Measurements from ENCODE around the gene CARMIL1. TPM values are rescaled to one million over a fixed set of nuclear protein-coding genes. Genes with fewer than 3 reads are reported as not detected.

The CARMIL1 gene
- polyA plus RNA-seq, 2 donors = 6.9 to 9.5 TPM

GRCh38 chr6:25558155-25558817, 279.1 kb downstream of the CARMIL1 start:
- H3K36me3 ChIP-seq (ENCODE audit: control insufficient read depth in 2 of 2, insufficient read depth in 2 of 2, low read length in 1 of 2) = no peaks in the 10 kb centered on the region
- H3K27ac ChIP-seq (ENCODE audit: low read depth in 2 of 2, low read length in 1 of 2) = no peak overlapping the region
- 77 to 78% methylated on average over 3 of the region's 3 CpGs for WGBS, 2 donors

GRCh38 chr6:25560865-25561264, 281.7 kb downstream of the CARMIL1 start:
- Histone ChIP-seq H3K27ac (ENCODE audit: low read depth in 2 of 2, low read length in 1 of 2) (no peak overlapping the region), H3K27me3 (ENCODE audit: control insufficient read depth in 1 of 2, insufficient read depth in 2 of 2, low read length in 2 of 2) (no peaks in the 10 kb centered on the region), H3K36me3 (ENCODE audit: control insufficient read depth in 2 of 2, insufficient read depth in 2 of 2, low read length in 1 of 2) (no peaks in the 10 kb centered on the region), H3K4me1 (ENCODE audit: control insufficient read depth in 2 of 2, insufficient read depth in 2 of 2, low read length in 1 of 2) (no peaks in the 10 kb centered on the region), H3K4me3 (ENCODE audit: low read depth in 1 of 2, low read length in 2 of 2) (no peak overlapping the region), H3K9me3 (ENCODE audit: control insufficient read depth in 2 of 2, insufficient read depth in 1 of 2, low read depth in 1 of 2, low read length in 1 of 2) (no peaks in the 10 kb centered on the region)
- 54 to 58% methylated on average over 2 of the region's 2 CpGs for WGBS, 2 donors

More at GRCh38 chr6:25558155-25558817, 279.1 kb downstream of the CARMIL1 start:
- Histone ChIP-seq H3K4me1 (ENCODE audit: control insufficient read depth in 2 of 2, insufficient read depth in 2 of 2, low read length in 1 of 2) (no peaks in the 10 kb centered on the region), H3K4me3 (ENCODE audit: low read depth in 1 of 2, low read length in 2 of 2) (no peak overlapping the region), H3K9me3 (ENCODE audit: control insufficient read depth in 2 of 2, insufficient read depth in 1 of 2, low read depth in 1 of 2, low read length in 1 of 2) (no peaks in the 10 kb centered on the region), H3K27me3 (ENCODE audit: control insufficient read depth in 1 of 2, insufficient read depth in 2 of 2, low read length in 2 of 2) (no peaks in the 10 kb centered on the region)

- no peaks in the 10 kb centered on the region for H3K9me3 ChIP-seq (ENCODE audit: control insufficient read depth in 2 of 2, insufficient read depth in 1 of 2, low read depth in 1 of 2, low read length in 1 of 2)
- H3K4me1 ChIP-seq (ENCODE audit: control insufficient read depth in 2 of 2, insufficient read depth in 2 of 2, low read length in 1 of 2) = no peaks in the 10 kb centered on the region
- H3K27me3 ChIP-seq (ENCODE audit: control insufficient read depth in 1 of 2, insufficient read depth in 2 of 2, low read length in 2 of 2) = no peaks in the 10 kb centered on the region
- H3K27ac ChIP-seq (ENCODE audit: low read depth in 2 of 2, low read length in 1 of 2) = no peak overlapping the region
- H3K36me3 ChIP-seq (ENCODE audit: control insufficient read depth in 2 of 2, insufficient read depth in 2 of 2, low read length in 1 of 2) = no peaks in the 10 kb centered on the region
- no peak overlapping the region for H3K4me3 ChIP-seq (ENCODE audit: low read depth in 1 of 2, low read length in 2 of 2)
Observed at GRCh38 chr6:25564943-25565342, 285.8 kb downstream of the CARMIL1 start.

GRCh38 chr6:25570578-25570977, 291.4 kb downstream of the CARMIL1 start:
- 89 to 90% methylated on average over 2 of the region's 2 CpGs for WGBS, 2 donors
- Histone ChIP-seq H3K27ac (ENCODE audit: low read depth in 2 of 2, low read length in 1 of 2) (no peak overlapping the region), H3K4me3 (ENCODE audit: low read depth in 1 of 2, low read length in 2 of 2) (no peak overlapping the region), H3K9me3 (ENCODE audit: control insufficient read depth in 2 of 2, insufficient read depth in 1 of 2, low read depth in 1 of 2, low read length in 1 of 2) (no peaks in the 10 kb centered on the region), H3K27me3 (ENCODE audit: control insufficient read depth in 1 of 2, insufficient read depth in 2 of 2, low read length in 2 of 2) (no peaks in the 10 kb centered on the region), H3K4me1 (ENCODE audit: control insufficient read depth in 2 of 2, insufficient read depth in 2 of 2, low read length in 1 of 2) (no peaks in the 10 kb centered on the region), H3K36me3 (ENCODE audit: control insufficient read depth in 2 of 2, insufficient read depth in 2 of 2, low read length in 1 of 2) (no peaks in the 10 kb centered on the region)

- Histone ChIP-seq H3K27ac (ENCODE audit: low read depth in 2 of 2, low read length in 1 of 2) (no peak overlapping the region), H3K9me3 (ENCODE audit: control insufficient read depth in 2 of 2, insufficient read depth in 1 of 2, low read depth in 1 of 2, low read length in 1 of 2) (no peaks in the 10 kb centered on the region), H3K4me1 (ENCODE audit: control insufficient read depth in 2 of 2, insufficient read depth in 2 of 2, low read length in 1 of 2) (no peaks in the 10 kb centered on the region), H3K27me3 (ENCODE audit: control insufficient read depth in 1 of 2, insufficient read depth in 2 of 2, low read length in 2 of 2) (no peaks in the 10 kb centered on the region), H3K36me3 (ENCODE audit: control insufficient read depth in 2 of 2, insufficient read depth in 2 of 2, low read length in 1 of 2) (no peaks in the 10 kb centered on the region), H3K4me3 (ENCODE audit: low read depth in 1 of 2, low read length in 2 of 2) (no peak overlapping the region)
- WGBS, 2 donors = 84 to 89% methylated on average over 2 of the region's 2 CpGs
Observed at GRCh38 chr6:25576919-25577318, 297.7 kb downstream of the CARMIL1 start.

- H3K4me3 ChIP-seq (ENCODE audit: low read depth in 1 of 2, low read length in 2 of 2) = no peak overlapping the region
- no peak overlapping the region for H3K27ac ChIP-seq (ENCODE audit: low read depth in 2 of 2, low read length in 1 of 2)
- no peaks in the 10 kb centered on the region for H3K9me3 ChIP-seq (ENCODE audit: control insufficient read depth in 2 of 2, insufficient read depth in 1 of 2, low read depth in 1 of 2, low read length in 1 of 2)
- H3K36me3 ChIP-seq (ENCODE audit: control insufficient read depth in 2 of 2, insufficient read depth in 2 of 2, low read length in 1 of 2) = no peaks in the 10 kb centered on the region
- no peaks in the 10 kb centered on the region for H3K27me3 ChIP-seq (ENCODE audit: control insufficient read depth in 1 of 2, insufficient read depth in 2 of 2, low read length in 2 of 2)
- H3K4me1 ChIP-seq (ENCODE audit: control insufficient read depth in 2 of 2, insufficient read depth in 2 of 2, low read length in 1 of 2) = no peaks in the 10 kb centered on the region
Observed at GRCh38 chr6:25578538-25578937, 299.4 kb downstream of the CARMIL1 start.

- 87 to 89% methylated on average over 2 of the region's 2 CpGs for WGBS, 2 donors
- Histone ChIP-seq H3K9me3 (ENCODE audit: control insufficient read depth in 2 of 2, insufficient read depth in 1 of 2, low read depth in 1 of 2, low read length in 1 of 2) (no peaks in the 10 kb centered on the region), H3K4me3 (ENCODE audit: low read depth in 1 of 2, low read length in 2 of 2) (no peak overlapping the region), H3K36me3 (ENCODE audit: control insufficient read depth in 2 of 2, insufficient read depth in 2 of 2, low read length in 1 of 2) (no peaks in the 10 kb centered on the region), H3K4me1 (ENCODE audit: control insufficient read depth in 2 of 2, insufficient read depth in 2 of 2, low read length in 1 of 2) (no peaks in the 10 kb centered on the region), H3K27me3 (ENCODE audit: control insufficient read depth in 1 of 2, insufficient read depth in 2 of 2, low read length in 2 of 2) (no peaks in the 10 kb centered on the region), H3K27ac (ENCODE audit: low read depth in 2 of 2, low read length in 1 of 2) (no peak overlapping the region)
Observed at GRCh38 chr6:25579391-25579883, 300.3 kb downstream of the CARMIL1 start.

GRCh38 chr6:25579902-25580495, 300.8 kb downstream of the CARMIL1 start:
- Histone ChIP-seq H3K27me3 (ENCODE audit: control insufficient read depth in 1 of 2, insufficient read depth in 2 of 2, low read length in 2 of 2) (no peaks in the 10 kb centered on the region), H3K36me3 (ENCODE audit: control insufficient read depth in 2 of 2, insufficient read depth in 2 of 2, low read length in 1 of 2) (peaks cover 0 to 2% of the 10 kb centered on the region in 2 donors), H3K4me3 (ENCODE audit: low read depth in 1 of 2, low read length in 2 of 2) (no peak overlapping the region), H3K27ac (ENCODE audit: low read depth in 2 of 2, low read length in 1 of 2) (no peak overlapping the region), H3K9me3 (ENCODE audit: control insufficient read depth in 2 of 2, insufficient read depth in 1 of 2, low read depth in 1 of 2, low read length in 1 of 2) (no peaks in the 10 kb centered on the region), H3K4me1 (ENCODE audit: control insufficient read depth in 2 of 2, insufficient read depth in 2 of 2, low read length in 1 of 2) (no peaks in the 10 kb centered on the region)
- WGBS, 2 donors = 57 to 59% methylated on average over 4 of the region's 4 CpGs

- Histone ChIP-seq H3K4me1 (ENCODE audit: control insufficient read depth in 2 of 2, insufficient read depth in 2 of 2, low read length in 1 of 2) (no peaks in the 10 kb centered on the region), H3K36me3 (ENCODE audit: control insufficient read depth in 2 of 2, insufficient read depth in 2 of 2, low read length in 1 of 2) (peaks cover 0 to 2% of the 10 kb centered on the region in 2 donors), H3K27me3 (ENCODE audit: control insufficient read depth in 1 of 2, insufficient read depth in 2 of 2, low read length in 2 of 2) (no peaks in the 10 kb centered on the region), H3K9me3 (ENCODE audit: control insufficient read depth in 2 of 2, insufficient read depth in 1 of 2, low read depth in 1 of 2, low read length in 1 of 2) (no peaks in the 10 kb centered on the region), H3K27ac (ENCODE audit: low read depth in 2 of 2, low read length in 1 of 2) (no peak overlapping the region), H3K4me3 (ENCODE audit: low read depth in 1 of 2, low read length in 2 of 2) (no peak overlapping the region)
- WGBS, 2 donors = 78 to 85% methylated on average over 4 of the region's 4 CpGs
Observed at GRCh38 chr6:25582101-25582500, 302.9 kb downstream of the CARMIL1 start.

GRCh38 chr6:25583099-25583498, 303.9 kb downstream of the CARMIL1 start:
- Histone ChIP-seq H3K27me3 (ENCODE audit: control insufficient read depth in 1 of 2, insufficient read depth in 2 of 2, low read length in 2 of 2) (no peaks in the 10 kb centered on the region), H3K4me1 (ENCODE audit: control insufficient read depth in 2 of 2, insufficient read depth in 2 of 2, low read length in 1 of 2) (no peaks in the 10 kb centered on the region), H3K4me3 (ENCODE audit: low read depth in 1 of 2, low read length in 2 of 2) (no peak overlapping the region), H3K36me3 (ENCODE audit: control insufficient read depth in 2 of 2, insufficient read depth in 2 of 2, low read length in 1 of 2) (peaks cover 0 to 2% of the 10 kb centered on the region in 2 donors), H3K27ac (ENCODE audit: low read depth in 2 of 2, low read length in 1 of 2) (no peak overlapping the region), H3K9me3 (ENCODE audit: control insufficient read depth in 2 of 2, insufficient read depth in 1 of 2, low read depth in 1 of 2, low read length in 1 of 2) (no peaks in the 10 kb centered on the region)

Data from esophagus (tissue), 2 donors.